Endodermal cell (in vitro differentiated cells): ENCODE data around the gene CHAF1A. TPM values are rescaled to one million over a fixed set of nuclear protein-coding genes. Genes with fewer than 3 reads are reported as not detected.

Source experiments
- DNase-seq: peaks from one replicate; pipeline ENCODE4 v3.0.0-alpha.2; 2017
- H3K27ac ChIP-seq: 2 replicates; pipeline ENCODE4 v1.5.1; 2013; ENCODE audit warnings: mild to moderate bottlenecking, low read depth, low read length, moderate library complexity
- H3K27me3 ChIP-seq: 2 replicates; pipeline ENCODE4 v1.6.1; 2013; ENCODE audit warnings: mild to moderate bottlenecking, low read length, moderate library complexity; ENCODE audit not compliant: insufficient read depth, control insufficient read depth, poor library complexity, severe bottlenecking
- H3K36me3 ChIP-seq: 2 replicates; pipeline ENCODE4 v1.7.0; 2013; ENCODE audit warnings: mild to moderate bottlenecking, low read length, moderate library complexity; ENCODE audit not compliant: control insufficient read depth, insufficient read depth
- H3K4me1 ChIP-seq: one replicate; pipeline ENCODE4 v1.7.0; 2013; ENCODE audit warnings: low read length; ENCODE audit not compliant: control insufficient read depth, insufficient read depth
- H3K4me3 ChIP-seq: 2 replicates; pipeline ENCODE4 v1.5.1; 2013; ENCODE audit warnings: mild to moderate bottlenecking, low read length, moderate library complexity
- H3K9ac ChIP-seq: 2 replicates; pipeline ENCODE4 v1.6.1; 2013; ENCODE audit warnings: mild to moderate bottlenecking, low read length, moderate library complexity; ENCODE audit not compliant: poor library complexity, severe bottlenecking; ENCODE audit errors: extremely low read depth
- H3K9me3 ChIP-seq: 2 replicates; pipeline ENCODE4 v1.6.1; 2013; ENCODE audit warnings: mild to moderate bottlenecking, low read length, moderate library complexity; ENCODE audit not compliant: control insufficient read depth
- H3K27ac Mint-ChIP-seq: 2 replicates; pipeline ENCODE4 v1.8.0; 2020; ENCODE audit warnings: mixed read lengths
- H3K27me3 Mint-ChIP-seq: 2 replicates; pipeline ENCODE4 v1.8.0; 2021; ENCODE audit warnings: mild to moderate bottlenecking, mixed read lengths; ENCODE audit not compliant: insufficient read depth
- H3K36me3 Mint-ChIP-seq: 2 replicates; pipeline ENCODE4 v1.8.0; 2020; ENCODE audit warnings: low read depth, mixed read lengths
- H3K4me1 Mint-ChIP-seq: 2 replicates; pipeline ENCODE4 v1.8.0; 2020; ENCODE audit warnings: mixed read lengths
- H3K4me3 Mint-ChIP-seq: 2 replicates; pipeline ENCODE4 v1.8.0; 2020; ENCODE audit warnings: mild to moderate bottlenecking, moderate library complexity, mixed read lengths
- H3K9me3 Mint-ChIP-seq: 2 replicates; pipeline ENCODE4 v1.8.0; 2020; ENCODE audit warnings: mild to moderate bottlenecking, mixed read lengths
- CTCF ChIP-seq: fragments of 200-600 bp; sonication (generic); conservative IDR thresholded peaks from 2 replicates; pipeline ENCODE4 v1.5.0; 2021; ENCODE audit warnings: antibody characterized with exemption, mild to moderate bottlenecking
- WGBS, 2 experiments: methylation state at CpG; one replicate each; pipeline versions ENCODE4 v1.1.5 to v1.1.7; 2013; ENCODE audit warnings: missing lambda C conversion rate in 2 of 2, mixed read lengths in 1 of 2; ENCODE audit not compliant: insufficient coverage in 1 of 2, insufficient read length in 1 of 2; 5-methylcytosine and 5-hydroxymethylcytosine counted together
- long read RNA-seq, 4 experiments: library from polyadenylated mRNA in 2 of 4; library from RNA in 1 of 4; library from capped mRNA in 1 of 4; stranded (forward) in 3 of 4; unstranded in 1 of 4; transcript quantifications; one replicate each; pipeline ENCODE4 v2.0.0, GENCODE V29; 2020 to 2021; ENCODE audit warnings: inconsistent platforms in 1 of 4
- polyA plus RNA-seq, 2 experiments: library from polyadenylated mRNA; stranded (reverse); fragments of 50-300 nt; gene quantifications; one replicate each; pipeline ENCODE4 v1.2.3, GENCODE V29; 2013
- total RNA-seq, 2 donors: library from RNA; stranded (reverse); fragmentation: NEBNext Ultra II Directional in 1 of 2; extraction: Animal tissue kit (Norgen Biotek cat#: 25700) in 1 of 2; gene quantifications; 2 replicates in 1 of 2; 3 replicates in 1 of 2; pipeline ENCODE4 v1.2.1, GENCODE V29; 2021

Gene CHAF1A
- total RNA-seq: 10 to 100 TPM; 70.7 to 76.9 TPM
- 48.1 TPM for polyA plus RNA-seq (2013, experiment 1 of 2)
- 46.4 TPM for polyA plus RNA-seq (2013, experiment 2 of 2)
- long read RNA-seq, experiment 1, partial matches to known transcripts: 18 of 25 reads
- long read RNA-seq, experiment 1, other reads (novel, unspliced or antisense): 7 of 25 reads
- long read RNA-seq, experiment 2, transcript CHAF1A-201 (15 exons, 3,339 nt): major isoform, 67 of 103 reads
- long read RNA-seq, experiment 2, partial matches to known transcripts: 22 of 103 reads
- long read RNA-seq, experiment 2, other reads (novel, unspliced or antisense): 14 of 103 reads
- long read RNA-seq, experiment 3, partial matches to known transcripts: 14 of 18 reads
- long read RNA-seq, experiment 3, other reads (novel, unspliced or antisense): 2 of 18 reads
- long read RNA-seq, experiment 4, partial matches to known transcripts: 3 of 4 reads
- long read RNA-seq, experiment 4, other reads (novel, unspliced or antisense): 0 of 4 reads

- Histone ChIP-seq H3K27ac (peak within 1 kb of the TSS; percentile 82), H3K9me3 (no peaks in the 10 kb centered on the region), H3K4me1 (no peaks in the 10 kb centered on the region), H3K9ac (peak within 1 kb of the TSS; percentile 95), H3K27me3 (no peaks in the 10 kb centered on the region), H3K36me3 (peaks cover 20% of the 10 kb centered on the region), H3K4me3 (peak within 1 kb of the TSS; percentile 87)
- Mint-ChIP-seq H3K27ac (peak within 1 kb of the TSS; percentile 96), H3K4me3 (peak within 1 kb of the TSS; percentile 87), H3K9me3 (no peaks in the 10 kb centered on the region), H3K27me3 (no peaks in the 10 kb centered on the region), H3K36me3 (peaks cover 22% of the 10 kb centered on the region), H3K4me1 (peaks cover 22% of the 10 kb centered on the region)
- peak; percentile 100 for DNase-seq
- TF ChIP-seq CTCF: no peak
- 0% methylated on average over 8 to 84 of the region's 84 CpGs for WGBS, 2 experiments
Observed at GRCh38 chr19:4402171-4403004, at the start of gene CHAF1A. TSS of gene CHAF1A (plus strand) at chr19:4402640. CDS start at chr19:4402763, 123 bp downstream.

- peak; percentile 96 for TF ChIP-seq CTCF
- DNase-seq: peak; percentile 91
- Histone ChIP-seq H3K36me3 (peaks cover 47% of the 10 kb centered on the region), H3K27me3 (no peaks in the 10 kb centered on the region), H3K27ac (no peak overlapping the region), H3K4me3 (no peak overlapping the region), H3K9ac (no peak overlapping the region), H3K9me3 (no peaks in the 10 kb centered on the region), H3K4me1 (no peaks in the 10 kb centered on the region)
- H3K27ac Mint-ChIP-seq: peak overlapping the region; percentile 68
- no peaks in the 10 kb centered on the region for H3K4me1 Mint-ChIP-seq
- peaks cover 33% of the 10 kb centered on the region for H3K36me3 Mint-ChIP-seq
- H3K4me3 Mint-ChIP-seq: no peak overlapping the region
- H3K9me3 Mint-ChIP-seq: no peaks in the 10 kb centered on the region
- 58 to 68% methylated on average over 3 to 9 of the region's 9 CpGs for whole genome bisulfite sequencing, 2 experiments
- H3K27me3 Mint-ChIP-seq: no peaks in the 10 kb centered on the region
Observed at GRCh38 chr19:4352701-4353121, 49.7 kb upstream of the CHAF1A start.

GRCh38 chr19:4354282-4354681, 48.2 kb upstream of the CHAF1A start:
- no peak overlapping the region for H3K27ac Mint-ChIP-seq
- peaks cover 26% of the 10 kb centered on the region for H3K36me3 Mint-ChIP-seq
- Histone ChIP-seq H3K27me3 (no peaks in the 10 kb centered on the region), H3K9me3 (no peaks in the 10 kb centered on the region), H3K36me3 (peaks cover 40% of the 10 kb centered on the region), H3K9ac (no peak overlapping the region), H3K4me3 (no peak overlapping the region), H3K4me1 (no peaks in the 10 kb centered on the region), H3K27ac (no peak overlapping the region)
- no peaks in the 10 kb centered on the region for H3K27me3 Mint-ChIP-seq
- no peak overlapping the region for H3K4me3 Mint-ChIP-seq
- H3K9me3 Mint-ChIP-seq: no peaks in the 10 kb centered on the region
- no peaks in the 10 kb centered on the region for H3K4me1 Mint-ChIP-seq
- WGBS, 2 experiments: 91 to 92% methylated on average over 11 to 12 of the region's 12 CpGs
- no peak for DNase-seq
- TF ChIP-seq CTCF: no peak
